Measurements from ENCODE around the gene ANAPC10.
A peak's percentile ranks its signal among the peaks of the same experiment; 100 is the strongest.
"Not testable (repeated sequence)": the region's sequence is repeated elsewhere in the genome, so short reads cannot be mapped to it uniquely, and the experiment has no call there.

Gene ANAPC10

GRCh38 chr4:145069361-145069760 lies 28.6 kb downstream of the ANAPC10 start:
- DNase-seq (ENCODE audit: low read depth) = no peak

- no peak for DNase-seq (ENCODE audit: low read depth)
These were observed 31.9 kb downstream of the ANAPC10 start for GRCh38 chr4:145066063-145066501.

GRCh38 chr4:145061318-145061920 lies 36.6 kb downstream of the ANAPC10 start:
- DNase-seq (ENCODE audit: low read depth) = peak; percentile 39

GRCh38 chr4:145058256-145058655 lies 39.7 kb downstream of the ANAPC10 start:
- DNase-seq (ENCODE audit: low read depth) = no peak

- DNase-seq (ENCODE audit: low read depth) = no peak
These were observed 41.5 kb downstream of the ANAPC10 start for GRCh38 chr4:145056325-145057130.

GRCh38 chr4:145055533-145056257 lies 42.3 kb downstream of the ANAPC10 start:
- no peak for DNase-seq (ENCODE audit: low read depth)

- no peak for DNase-seq (ENCODE audit: low read depth)
These were observed 48.8 kb downstream of the ANAPC10 start for GRCh38 chr4:145049241-145049640.

- DNase-seq (ENCODE audit: low read depth) = no peak
These were observed 49.2 kb downstream of the ANAPC10 start for GRCh38 chr4:145048817-145049216.

GRCh38 chr4:145047151-145047550 lies 50.8 kb downstream of the ANAPC10 start:
- DNase-seq (ENCODE audit: low read depth) = no peak

GRCh38 chr4:145045180-145045579 lies 52.8 kb downstream of the ANAPC10 start:
- no peak for DNase-seq (ENCODE audit: low read depth)

- DNase-seq (ENCODE audit: low read depth) = no peak
These were observed 53.7 kb downstream of the ANAPC10 start for GRCh38 chr4:145044341-145044740.

- no peak for DNase-seq (ENCODE audit: low read depth)
These were observed 54.7 kb downstream of the ANAPC10 start for GRCh38 chr4:145043306-145043705.

GRCh38 chr4:145042601-145043285 lies 55.3 kb downstream of the ANAPC10 start:
- DNase-seq (ENCODE audit: low read depth) = no peak

- DNase-seq (ENCODE audit: low read depth) = no peak
These were observed 56.6 kb downstream of the ANAPC10 start for GRCh38 chr4:145041378-145041777.

- no peak for DNase-seq (ENCODE audit: low read depth)
These were observed 62.4 kb downstream of the ANAPC10 start for GRCh38 chr4:145035494-145036136.

- DNase-seq (ENCODE audit: low read depth) = peak; percentile 53
These were observed 63.2 kb downstream of the ANAPC10 start for GRCh38 chr4:145034727-145035211.

- no peak for DNase-seq (ENCODE audit: low read depth)
These were observed 78.7 kb downstream of the ANAPC10 start for GRCh38 chr4:145019346-145019745.

- DNase-seq (ENCODE audit: low read depth) = no peak
These were observed 83.6 kb downstream of the ANAPC10 start for GRCh38 chr4:145014365-145014764.

- peak; percentile 1 for DNase-seq (ENCODE audit: low read depth)
These were observed 85.2 kb downstream of the ANAPC10 start for GRCh38 chr4:145012841-145013240.

- DNase-seq (ENCODE audit: low read depth) = peak; percentile 3
These were observed 86.4 kb downstream of the ANAPC10 start for GRCh38 chr4:145011636-145012035.

- not testable (repeated sequence) for DNase-seq (ENCODE audit: low read depth)
These were observed 87.7 kb downstream of the ANAPC10 start for GRCh38 chr4:145010315-145010714.

- DNase-seq (ENCODE audit: low read depth) = no peak
These were observed 94.3 kb downstream of the ANAPC10 start for GRCh38 chr4:145003675-145004074.

All from fibroblast of the conjunctiva (primary cell).